ENCODE data around the gene SBF2. TPM values are rescaled to one million over a fixed set of nuclear protein-coding genes. Genes with fewer than 3 reads are reported as not detected.

SBF2 gene
- total and polyA plus RNA-seq, 2 of the 13 experiments (the other 11 are each of a cell fraction or from before 2014, with no cell fraction given), result 24.0 to 45.8 TPM

DNA sequence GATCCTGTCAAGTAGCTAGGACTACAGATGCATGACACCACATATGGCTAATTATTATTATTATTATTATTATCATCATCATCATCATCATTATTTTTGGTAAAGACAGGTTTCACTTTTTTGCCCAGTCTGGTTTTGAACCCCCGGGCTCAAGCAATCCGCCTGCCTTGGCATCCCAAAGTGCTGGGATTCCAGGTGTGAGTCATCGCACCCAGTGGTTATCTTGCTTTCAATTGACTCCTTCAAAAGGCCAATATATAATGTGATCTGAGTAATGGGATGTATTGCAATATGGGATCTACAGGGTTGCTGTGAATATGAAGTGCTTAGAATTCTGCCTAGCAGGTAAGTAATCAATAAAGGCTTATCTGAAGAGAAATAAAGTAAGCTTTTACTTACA, 221.2 kb downstream of the SBF2 start:
- Histone ChIP-seq H2AFZ (ENCODE audit: low read length) (no peak overlapping the region), H3K27me3 (ENCODE audit: control insufficient read depth in 1 of 2, insufficient read depth in 2 of 2, low read length in 2 of 2) (no peaks in the 10 kb centered on the region), H4K20me1 (ENCODE audit: insufficient read depth, low read length) (peaks cover 4% of the 10 kb centered on the region; the same call in 1 of the 2 replicates), H3K9ac (ENCODE audit: insufficient read depth, low read depth, low read length) (no peak overlapping the region), H3K36me3 (replicated peaks in 1 of 2; ENCODE audit: control insufficient read depth in 1 of 2, insufficient read depth in 2 of 2, low read length in 2 of 2) (no peaks in the 10 kb centered on the region), H3K4me3 (replicated peaks in 1 of 3; ENCODE audit: insufficient read depth in 1 of 3, low read depth in 2 of 3, low read length in 3 of 3) (no peak overlapping the region), H3K4me2 (ENCODE audit: low read depth, low read length) (no peak overlapping the region), H3K79me2 (ENCODE audit: insufficient read depth, low read length) (no peaks in the 10 kb centered on the region), H3K27ac (ENCODE audit: extremely low read length, insufficient read depth, low read length) (no peak overlapping the region), H3K9me3 (ENCODE audit: low read length) (no peaks in the 10 kb centered on the region), H3K4me1 (ENCODE audit: insufficient read depth, low read length) (no peaks in the 10 kb centered on the region)
- in situ Hi-C loops (cut with HindIII; ENCODE audit: extremely low pct_ligation_motif_present, low pct_unique_long_range_greater_than_20kb) (no loop called here), intact Hi-C loops (cut with micrococcal nuclease; ENCODE audit: unreplicated experiment) (no loop called here)
- BruUV-seq (replicated peaks), result no TSS peak
- FAIRE-seq, result no peak
- CTCF ChIA-PET (ENCODE audit: low intra/inter-chr PET ratio, low total read pairs), result no interaction called here
- WGBS (ENCODE audit: low lambda C conversion rate), result 100% methylated on average over 3 of the region's 3 CpGs
- POLR2A ChIA-PET, result no interaction called here
- no peak for ATAC-seq
- DNase-seq (ENCODE audit: low spot score), result no peak
- TF ChIP-seq ZBTB3 (CRISPR knock-in tag; IDR thresholded peaks at IDR 0.05; ENCODE audit: borderline replicate concordance, low read depth) (no peak), ZNF598 (CRISPR knock-in tag; IDR thresholded peaks at IDR 0.05; ENCODE audit: borderline replicate concordance) (no peak), ZNF468 (CRISPR knock-in tag; IDR thresholded peaks at IDR 0.05) (no peak)

GRCh38 chr11:10072142-10072541, 221.9 kb downstream of the SBF2 start:
- no peak overlapping the region for H2AFZ ChIP-seq (ENCODE audit: low read length)
- 100% methylated on average over 1 of the region's 1 CpG for whole genome bisulfite sequencing (ENCODE audit: low lambda C conversion rate)
- in situ Hi-C loops (cut with HindIII; ENCODE audit: extremely low pct_ligation_motif_present, low pct_unique_long_range_greater_than_20kb) (no loop called here), intact Hi-C loops (cut with micrococcal nuclease; ENCODE audit: unreplicated experiment) (no loop called here)
- no peak for TF ChIP-seq ZNF609 (CRISPR knock-in tag; IDR thresholded peaks at IDR 0.05; ENCODE audit: borderline replicate concordance)
- no peak for TF ChIP-seq ZNF552 (CRISPR knock-in tag; IDR thresholded peaks at IDR 0.05; ENCODE audit: borderline replicate concordance)
- no peak for TF ChIP-seq KLF12 (CRISPR knock-in tag; IDR thresholded peaks at IDR 0.05; ENCODE audit: borderline replicate concordance)
- no peak for TF ChIP-seq MIXL1 (CRISPR knock-in tag; IDR thresholded peaks at IDR 0.05)
- BruUV-seq (replicated peaks), result no TSS peak
- no peaks in the 10 kb centered on the region for H3K36me3 ChIP-seq (replicated peaks in 1 of 2; ENCODE audit: control insufficient read depth in 1 of 2, insufficient read depth in 2 of 2, low read length in 2 of 2)
- no peak overlapping the region for H3K4me2 ChIP-seq (ENCODE audit: low read depth, low read length)
- H3K4me1 ChIP-seq (ENCODE audit: insufficient read depth, low read length), result no peaks in the 10 kb centered on the region
- POLR2A ChIA-PET, result no interaction called here
- no peak for ATAC-seq
- H3K9me3 ChIP-seq (ENCODE audit: low read length), result no peaks in the 10 kb centered on the region
- H3K79me2 ChIP-seq (ENCODE audit: insufficient read depth, low read length), result no peaks in the 10 kb centered on the region
- DNase-seq (ENCODE audit: low spot score), result no peak
- H4K20me1 ChIP-seq (ENCODE audit: insufficient read depth, low read length), result peaks cover 4% of the 10 kb centered on the region; the same call in 1 of the 2 replicates
- H3K27me3 ChIP-seq (ENCODE audit: control insufficient read depth in 1 of 2, insufficient read depth in 2 of 2, low read length in 2 of 2), result no peaks in the 10 kb centered on the region
- CTCF ChIA-PET (ENCODE audit: low intra/inter-chr PET ratio, low total read pairs), result no interaction called here
- no peak for FAIRE-seq
- no peak overlapping the region for H3K27ac ChIP-seq (ENCODE audit: extremely low read length, insufficient read depth, low read length)
- H3K4me3 ChIP-seq (replicated peaks in 1 of 3; ENCODE audit: insufficient read depth in 1 of 3, low read depth in 2 of 3, low read length in 3 of 3), result no peak overlapping the region
- no peak overlapping the region for H3K9ac ChIP-seq (ENCODE audit: insufficient read depth, low read depth, low read length)
